Small intestine (tissue), 16 donors: Measurements from ENCODE around the gene EPHA5. TPM values are rescaled to one million over a fixed set of nuclear protein-coding genes. Genes with fewer than 3 reads are reported as not detected.

Experiments used
- DNase-seq, 2 donors: peaks; one replicate each; pipeline versions ENCODE4 v3.0.0 to v3.0.0-alpha.2; 2013
- FAIRE-seq: peaks from 2 replicates; lab custom pipeline; 2012; peaks lifted over from hg19 to GRCh38; lab: Jason Lieb, UNC
- H3K27ac ChIP-seq, 3 donors: one replicate each; pipeline ENCODE4 v1.5.1; 2013; ENCODE audit warnings: low read length in 2 of 3, mild to moderate bottlenecking in 2 of 3, control low read depth in 1 of 3, inconsistent platforms in 1 of 3, low read depth in 1 of 3, moderate library complexity in 1 of 3
- H3K27me3 ChIP-seq, 3 donors: one replicate each; pipeline ENCODE4 v1.6.1; 2013; ENCODE audit warnings: low read length in 3 of 3, inconsistent platforms in 1 of 3; ENCODE audit not compliant: control insufficient read depth in 3 of 3, insufficient read depth in 3 of 3
- H3K36me3 ChIP-seq, 3 donors: one replicate each; pipeline ENCODE4 v1.6.1; 2013; ENCODE audit warnings: low read length in 3 of 3, inconsistent platforms in 1 of 3, low read depth in 1 of 3, mild to moderate bottlenecking in 1 of 3, moderate library complexity in 1 of 3; ENCODE audit not compliant: control insufficient read depth in 3 of 3, insufficient read depth in 2 of 3
- H3K4me1 ChIP-seq, 3 donors: one replicate each; pipeline ENCODE4 v1.6.1; 2013; ENCODE audit warnings: low read length in 2 of 3, inconsistent platforms in 1 of 3, low read depth in 1 of 3, mild to moderate bottlenecking in 1 of 3, moderate library complexity in 1 of 3; ENCODE audit not compliant: control insufficient read depth in 3 of 3, insufficient read depth in 2 of 3
- H3K4me3 ChIP-seq, 3 donors: one replicate each; pipeline ENCODE4 v1.5.1; 2013; ENCODE audit warnings: low read length in 3 of 3, control low read depth in 1 of 3, inconsistent platforms in 1 of 3, low read depth in 1 of 3, mild to moderate bottlenecking in 1 of 3, moderate library complexity in 1 of 3
- H3K9me3 ChIP-seq, 2 donors: one replicate each; pipeline ENCODE4 v1.6.1; 2013; ENCODE audit warnings: low read depth in 1 of 2, low read length in 1 of 2; ENCODE audit not compliant: control insufficient read depth in 2 of 2, insufficient read depth in 1 of 2
- WGBS, 3 donors: extraction: QIAGEN DNeasy Blood & Tissue Kit; methylation state at CpG; one replicate each; pipeline ENCODE4 v1.1.7; 2013; 5-methylcytosine and 5-hydroxymethylcytosine counted together
- long read RNA-seq, 10 donors: transcript quantifications; one replicate each; lab custom pipeline, GENCODE V29; 2026
- polyA plus RNA-seq, 4 donors: library from polyadenylated mRNA; stranded (reverse) in 3 of 4; unstranded in 1 of 4; fragments of 200-250 nt in 3 of 4; fragments of 120-200 nt in 1 of 4; gene quantifications; one replicate each; pipeline versions ENCODE4 v1.2.1 to v1.2.3, GENCODE V29; 2013
- donor health status: healthy with polysubstance abuse.
- donor health status: control.
- donor health status: control.
- donor health status: Bipolar disorder and iron deficiency.
- donor health status: healthy.

Gene EPHA5
- polyA plus RNA-seq: under 1 TPM in 2 of 4 donors, not detected in 2; 0.03 to 0.07 TPM
- long read RNA-seq, donor 1: 0 reads
- long read RNA-seq, donor 2, partial matches to known transcripts: 13 of 13 reads
- long read RNA-seq, donor 2, other reads (novel, unspliced or antisense): 0 of 13 reads
- long read RNA-seq, donor 3, partial matches to known transcripts: 29 of 29 reads
- long read RNA-seq, donor 3, other reads (novel, unspliced or antisense): 0 of 29 reads
- long read RNA-seq, donor 4: 0 reads
- long read RNA-seq, donor 5, partial matches to known transcripts: 31 of 31 reads
- long read RNA-seq, donor 5, other reads (novel, unspliced or antisense): 0 of 31 reads
- long read RNA-seq, donor 6: 0 reads
- long read RNA-seq, donor 7, partial matches to known transcripts: 44 of 44 reads
- long read RNA-seq, donor 7, other reads (novel, unspliced or antisense): 0 of 44 reads
- long read RNA-seq, donor 8: 0 reads
- long read RNA-seq, donor 9: 0 reads
- long read RNA-seq, donor 10, partial matches to known transcripts: 26 of 26 reads
- long read RNA-seq, donor 10, other reads (novel, unspliced or antisense): 0 of 26 reads

- H3K36me3 ChIP-seq: no peaks in the 10 kb centered on the region
- DNase-seq (peak; percentile 1 to 43), FAIRE-seq (no peak)
- no peaks in the 10 kb centered on the region for H3K9me3 ChIP-seq
- peaks cover 0 to 37% (median 17%) of the 10 kb centered on the region in 3 donors for H3K27me3 ChIP-seq
- 1 to 6% (median 4%) methylated on average over 51 of the region's 51 CpGs for WGBS, 3 donors
- no peak within 1 kb of the TSS for H3K27ac ChIP-seq
- peak within 1 kb of the TSS in 1 of 3 donors; percentile 31 for H3K4me3 ChIP-seq
- peaks cover 0 to 3% (median 0%) of the 10 kb centered on the region in 3 donors for H3K4me1 ChIP-seq
These were observed at the start of gene EPHA5 for GRCh38 chr4:65670331-65671031. EPHA5 (minus strand) TSS chr4:65670489; CDS start chr4:65669742, 747 bp downstream.

- no peak for FAIRE-seq
- no peaks in the 10 kb centered on the region for H3K27me3 ChIP-seq
These were observed 49.3 kb upstream of the EPHA5 start for GRCh38 chr4:65719635-65720034.

GRCh38 chr4:65698631-65699030, 28.3 kb upstream of the EPHA5 start:
- Histone ChIP-seq H3K4me3 (no peak overlapping the region), H3K9me3 (no peaks in the 10 kb centered on the region), H3K27ac (no peak overlapping the region), H3K36me3 (no peaks in the 10 kb centered on the region), H3K4me1 (no peaks in the 10 kb centered on the region), H3K27me3 (no peaks in the 10 kb centered on the region)
- no peak for FAIRE-seq
- WGBS, 3 donors: 84 to 96% (median 94%) methylated on average over 1 of the region's 1 CpG
- DNase-seq: no peak

More at GRCh38 chr4:65719635-65720034, 49.3 kb upstream of the EPHA5 start:
- WGBS, 3 donors: 67 to 77% (median 70%) methylated on average over 2 of the region's 2 CpGs
- Histone ChIP-seq H3K4me3 (no peak overlapping the region), H3K36me3 (no peaks in the 10 kb centered on the region), H3K9me3 (no peaks in the 10 kb centered on the region), H3K4me1 (no peaks in the 10 kb centered on the region), H3K27ac (no peak overlapping the region)
- no peak for DNase-seq

- no peaks in the 10 kb centered on the region for H3K4me1 ChIP-seq
- no peak for DNase-seq
- H3K4me3 ChIP-seq: no peak overlapping the region
- no peaks in the 10 kb centered on the region for H3K9me3 ChIP-seq
- 52 to 80% (median 79%) methylated on average over 4 of the region's 4 CpGs for WGBS, 3 donors
- no peak for FAIRE-seq
- no peaks in the 10 kb centered on the region for H3K36me3 ChIP-seq
- no peaks in the 10 kb centered on the region for H3K27me3 ChIP-seq
- no peak overlapping the region for H3K27ac ChIP-seq
These were observed 26.1 kb upstream of the EPHA5 start for GRCh38 chr4:65696436-65696835.

GRCh38 chr4:65671372-65671771, 1.1 kb upstream of the EPHA5 start:
- Histone ChIP-seq H3K4me1 (peaks cover 0 to 3% (median 0%) of the 10 kb centered on the region in 3 donors), H3K27me3 (peaks cover 0 to 37% (median 17%) of the 10 kb centered on the region in 3 donors)

GRCh38 chr4:65670020-65670330, 314 bp downstream of the EPHA5 start:
- Histone ChIP-seq H3K9me3 (no peaks in the 10 kb centered on the region), H3K27ac (no peak overlapping the region), H3K27me3 (peaks cover 0 to 37% (median 17%) of the 10 kb centered on the region in 3 donors), H3K36me3 (no peaks in the 10 kb centered on the region), H3K4me3 (peak overlapping the region in 1 of 3 donors; percentile 31), H3K4me1 (peaks cover 0 to 3% (median 0%) of the 10 kb centered on the region in 3 donors)
- WGBS, 3 donors: 1 to 4% (median 3%) methylated on average over 6 of the region's 6 CpGs
- FAIRE-seq (no peak), DNase-seq (no peak)

More at GRCh38 chr4:65671372-65671771, 1.1 kb upstream of the EPHA5 start:
- H3K9me3 ChIP-seq: no peaks in the 10 kb centered on the region
- DNase-seq (no peak), FAIRE-seq (no peak)
- no peak overlapping the region for H3K27ac ChIP-seq
- H3K36me3 ChIP-seq: no peaks in the 10 kb centered on the region
- no peak overlapping the region for H3K4me3 ChIP-seq
- 22 to 42% (median 36%) methylated on average over 2 of the region's 2 CpGs for WGBS, 3 donors

GRCh38 chr4:65669111-65670019, 924 bp downstream of the EPHA5 start:
- Histone ChIP-seq H3K27me3 (peaks cover 0 to 37% (median 17%) of the 10 kb centered on the region in 3 donors), H3K27ac (no peak overlapping the region), H3K36me3 (no peaks in the 10 kb centered on the region), H3K4me1 (peaks cover 0 to 3% (median 0%) of the 10 kb centered on the region in 3 donors), H3K9me3 (no peaks in the 10 kb centered on the region), H3K4me3 (peak overlapping the region in 1 of 3 donors; percentile 31)
- FAIRE-seq (no peak), DNase-seq (peak in 1 of 2 donors; percentile 7)
- 3 to 10% (median 7%) methylated on average over 47 to 60 of the region's 60 CpGs for WGBS, 3 donors
